Measurements from ENCODE around the gene NELL1.
"Not testable (repeated sequence)": the region's sequence is repeated elsewhere in the genome, so short reads cannot be mapped to it uniquely, and the experiment has no call there.

NELL1 gene

GRCh38 chr11:20840341-20840740 lies 171.0 kb downstream of the NELL1 start:
- H3K9me3 Mint-ChIP-seq: no peaks in the 10 kb centered on the region
- TF ChIP-seq, protein P1, sequence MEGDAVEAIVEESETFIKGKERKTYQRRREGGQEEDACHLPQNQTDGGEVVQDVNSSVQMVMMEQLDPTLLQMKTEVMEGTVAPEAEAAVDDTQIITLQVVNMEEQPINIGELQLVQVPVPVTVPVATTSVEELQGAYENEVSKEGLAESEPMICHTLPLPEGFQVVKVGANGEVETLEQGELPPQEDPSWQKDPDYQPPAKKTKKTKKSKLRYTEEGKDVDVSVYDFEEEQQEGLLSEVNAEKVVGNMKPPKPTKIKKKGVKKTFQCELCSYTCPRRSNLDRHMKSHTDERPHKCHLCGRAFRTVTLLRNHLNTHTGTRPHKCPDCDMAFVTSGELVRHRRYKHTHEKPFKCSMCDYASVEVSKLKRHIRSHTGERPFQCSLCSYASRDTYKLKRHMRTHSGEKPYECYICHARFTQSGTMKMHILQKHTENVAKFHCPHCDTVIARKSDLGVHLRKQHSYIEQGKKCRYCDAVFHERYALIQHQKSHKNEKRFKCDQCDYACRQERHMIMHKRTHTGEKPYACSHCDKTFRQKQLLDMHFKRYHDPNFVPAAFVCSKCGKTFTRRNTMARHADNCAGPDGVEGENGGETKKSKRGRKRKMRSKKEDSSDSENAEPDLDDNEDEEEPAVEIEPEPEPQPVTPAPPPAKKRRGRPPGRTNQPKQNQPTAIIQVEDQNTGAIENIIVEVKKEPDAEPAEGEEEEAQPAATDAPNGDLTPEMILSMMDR (IDR thresholded peaks at IDR 0.05; ENCODE audit: unreplicated experiment in 3 of 3): no peak
- no peaks in the 10 kb centered on the region for H3K27me3 Mint-ChIP-seq (ENCODE audit: low read depth)
- no peaks in the 10 kb centered on the region for H3K36me3 Mint-ChIP-seq (ENCODE audit: low read depth)
- H3K27ac Mint-ChIP-seq: no peak overlapping the region
- H3K4me3 Mint-ChIP-seq: no peak overlapping the region
- no peaks in the 10 kb centered on the region for H3K4me1 Mint-ChIP-seq

DNA sequence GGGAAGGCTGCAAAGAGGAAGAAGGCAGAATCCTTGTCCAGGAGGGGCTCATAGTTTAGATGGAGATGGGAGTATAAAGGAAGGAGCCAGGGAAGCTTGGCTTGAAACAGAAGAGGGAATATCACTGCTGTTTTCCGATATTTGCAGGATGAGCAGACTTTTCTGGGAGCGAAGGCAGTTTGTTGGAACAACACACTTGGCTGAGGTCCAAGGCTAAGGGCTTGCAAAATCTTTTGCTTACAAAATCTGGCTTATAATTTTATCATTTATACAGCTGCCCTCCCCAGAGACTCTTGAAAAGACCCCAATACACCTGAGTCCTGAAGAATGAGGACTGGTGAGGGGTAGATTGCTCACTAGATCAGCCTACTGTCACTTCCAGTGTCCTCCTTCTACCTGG lies 174.8 kb downstream of the NELL1 start:
- Mint-ChIP-seq H3K4me3 (no peak overlapping the region), H3K27ac (no peak overlapping the region), H3K36me3 (ENCODE audit: low read depth) (no peaks in the 10 kb centered on the region), H3K9me3 (no peaks in the 10 kb centered on the region), H3K4me1 (no peaks in the 10 kb centered on the region), H3K27me3 (ENCODE audit: low read depth) (no peaks in the 10 kb centered on the region)
- TF ChIP-seq, protein P1 (IDR thresholded peaks at IDR 0.05; ENCODE audit: unreplicated experiment in 3 of 3): no peak

GRCh38 chr11:20844630-20845029 lies 175.2 kb downstream of the NELL1 start:
- H3K9me3 Mint-ChIP-seq: no peaks in the 10 kb centered on the region
- H3K27me3 Mint-ChIP-seq (ENCODE audit: low read depth): no peaks in the 10 kb centered on the region
- no peak overlapping the region for H3K4me3 Mint-ChIP-seq
- TF ChIP-seq, protein P1 (IDR thresholded peaks at IDR 0.05; ENCODE audit: unreplicated experiment in 3 of 3): no peak
- H3K27ac Mint-ChIP-seq: no peak overlapping the region
- H3K36me3 Mint-ChIP-seq (ENCODE audit: low read depth): no peaks in the 10 kb centered on the region
- H3K4me1 Mint-ChIP-seq: no peaks in the 10 kb centered on the region

GRCh38 chr11:20854215-20854955 lies 185.0 kb downstream of the NELL1 start:
- TF ChIP-seq, protein P1 (IDR thresholded peaks at IDR 0.05; ENCODE audit: unreplicated experiment in 3 of 3): no peak
- Mint-ChIP-seq H3K4me1 (no peaks in the 10 kb centered on the region), H3K27me3 (ENCODE audit: low read depth) (peaks cover 4% of the 10 kb centered on the region), H3K36me3 (ENCODE audit: low read depth) (no peaks in the 10 kb centered on the region), H3K27ac (no peak overlapping the region), H3K4me3 (no peak overlapping the region), H3K9me3 (no peaks in the 10 kb centered on the region)

GRCh38 chr11:20861322-20861721 lies 191.9 kb downstream of the NELL1 start:
- Mint-ChIP-seq H3K9me3 (no peaks in the 10 kb centered on the region), H3K27ac (no peak overlapping the region), H3K4me1 (no peaks in the 10 kb centered on the region), H3K27me3 (ENCODE audit: low read depth) (no peaks in the 10 kb centered on the region), H3K4me3 (no peak overlapping the region), H3K36me3 (ENCODE audit: low read depth) (no peaks in the 10 kb centered on the region)
- TF ChIP-seq, protein P1 (IDR thresholded peaks at IDR 0.05; ENCODE audit: unreplicated experiment in 3 of 3): no peak

DNA sequence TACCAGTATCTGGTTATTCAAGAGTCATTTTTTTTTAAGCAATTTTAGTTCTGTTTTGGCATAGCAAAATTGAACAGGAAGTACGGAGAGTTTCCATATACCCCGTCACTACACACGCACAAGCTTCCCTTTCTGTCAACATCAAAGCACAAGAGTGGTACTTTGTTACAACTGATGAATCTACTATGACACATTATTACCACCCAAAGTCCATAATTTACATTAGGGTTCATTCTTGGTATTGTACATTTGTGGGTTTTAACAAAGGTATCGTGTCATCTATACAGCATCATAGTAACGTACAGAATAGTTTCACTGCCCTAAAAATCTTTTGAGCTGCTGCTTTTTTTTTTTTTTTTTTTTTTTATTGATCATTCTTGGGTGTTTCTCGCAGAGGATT lies 192.9 kb downstream of the NELL1 start:
- not testable (repeated sequence) for H3K36me3 Mint-ChIP-seq (ENCODE audit: low read depth); H3K4me1 Mint-ChIP-seq; H3K27me3 Mint-ChIP-seq (ENCODE audit: low read depth); H3K9me3 Mint-ChIP-seq; H3K27ac Mint-ChIP-seq; H3K4me3 Mint-ChIP-seq
